ENCODE results near the gene GYG1. TPM values are rescaled to one million over a fixed set of nuclear protein-coding genes. Genes with fewer than 3 reads are reported as not detected.
"Not testable (repeated sequence)": the region's sequence is repeated elsewhere in the genome, so short reads cannot be mapped to it uniquely, and the experiment has no call there.

The GYG1 gene
- total and polyA plus RNA-seq, 2 experiments from 2014 or later, result 26.2 to 57.2 TPM

DNA sequence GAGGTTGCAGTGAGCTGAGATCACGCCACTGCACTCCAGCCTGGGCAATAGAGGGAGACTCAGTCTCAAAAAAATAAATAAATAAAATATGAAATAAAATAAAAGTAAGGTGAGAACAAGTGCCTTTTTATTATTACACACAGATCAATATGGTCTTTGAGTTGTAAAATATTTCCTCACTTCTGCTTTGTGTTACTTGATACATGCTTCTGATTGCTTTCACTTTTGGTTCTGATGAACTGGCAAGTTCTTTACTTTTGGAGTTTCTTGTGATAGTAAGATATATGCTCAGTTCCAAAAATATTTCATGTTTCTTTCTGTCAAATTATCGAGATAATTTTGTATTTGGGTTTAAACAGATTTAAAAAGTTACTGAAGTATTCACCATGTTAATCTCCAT, 16.6 kb upstream of the GYG1 start:
- Histone ChIP-seq H3K27me3 (replicated peaks; ENCODE audit: insufficient read depth) (no peaks in the 10 kb centered on the region), H3K9me3 (ENCODE audit: low read depth) (no peaks in the 10 kb centered on the region), H3F3A (ENCODE audit: insufficient read depth) (no peaks in the 10 kb centered on the region), H3K79me2 (ENCODE audit: insufficient read depth) (no peaks in the 10 kb centered on the region), H3K4me2 (ENCODE audit: unreplicated experiment) (no peak overlapping the region), H3K4me3 (no peak overlapping the region), H3K4me1 (ENCODE audit: insufficient read depth) (no peaks in the 10 kb centered on the region), H3K9ac (no peak overlapping the region), H3K36me3 (ENCODE audit: low read depth) (no peaks in the 10 kb centered on the region), H2AFZ (no peak overlapping the region), H3K27ac (no peak overlapping the region), H3K9me2 (ENCODE audit: insufficient read depth) (no peaks in the 10 kb centered on the region), H4K20me1 (ENCODE audit: insufficient read depth) (no peaks in the 10 kb centered on the region)
- in situ Hi-C loops (cut with MboI), result no loop called here
- TF ChIP-seq EZH2 (IDR thresholded peaks at IDR 0.05; ENCODE audit: insufficient read depth, poor library complexity, severe bottlenecking), result no peak
- no peak for TF ChIP-seq EZH2phosphoT487 (IDR thresholded peaks at IDR 0.05; ENCODE audit: insufficient read depth, low read depth)
- no peak for DNase-seq
- 50 to 57% methylated on average over 2 of the region's 2 CpGs for WGBS, 2 experiments (ENCODE audit: low coverage in 1 of 2, low lambda C conversion rate in 2 of 2, missing lambda C conversion rate in 2 of 2)

- no peaks in the 10 kb centered on the region for H3K4me1 ChIP-seq (ENCODE audit: insufficient read depth)
- no peaks in the 10 kb centered on the region for H3K27me3 ChIP-seq (replicated peaks; ENCODE audit: insufficient read depth)
- 70 to 71% methylated on average over 6 of the region's 6 CpGs for WGBS, 2 experiments (ENCODE audit: low coverage in 1 of 2, low lambda C conversion rate in 2 of 2, missing lambda C conversion rate in 2 of 2)
- no peaks in the 10 kb centered on the region for H3K79me2 ChIP-seq (ENCODE audit: insufficient read depth)
- TF ChIP-seq EZH2phosphoT487 (IDR thresholded peaks at IDR 0.05; ENCODE audit: insufficient read depth, low read depth), result no peak
- TF ChIP-seq EZH2 (IDR thresholded peaks at IDR 0.05; ENCODE audit: insufficient read depth, poor library complexity, severe bottlenecking), result no peak
- H3K27ac ChIP-seq, result no peak overlapping the region
- H3K9me2 ChIP-seq (ENCODE audit: insufficient read depth), result no peaks in the 10 kb centered on the region
- no peak overlapping the region for H2AFZ ChIP-seq
- in situ Hi-C loops (cut with MboI), result no loop called here
- H3F3A ChIP-seq (ENCODE audit: insufficient read depth), result no peaks in the 10 kb centered on the region
- H3K36me3 ChIP-seq (ENCODE audit: low read depth), result no peaks in the 10 kb centered on the region
- no peak for DNase-seq
- no peak overlapping the region for H3K4me2 ChIP-seq (ENCODE audit: unreplicated experiment)
- no peak overlapping the region for H3K4me3 ChIP-seq
- no peaks in the 10 kb centered on the region for H3K9me3 ChIP-seq (ENCODE audit: low read depth)
- no peaks in the 10 kb centered on the region for H4K20me1 ChIP-seq (ENCODE audit: insufficient read depth)
- no peak overlapping the region for H3K9ac ChIP-seq
Observed at GRCh38 chr3:148975248-148975647, 16.1 kb upstream of the GYG1 start.

- H3K79me2 ChIP-seq (ENCODE audit: insufficient read depth), result no peaks in the 10 kb centered on the region
- no peak overlapping the region for H3K9ac ChIP-seq
- H3K27me3 ChIP-seq (replicated peaks; ENCODE audit: insufficient read depth), result no peaks in the 10 kb centered on the region
- WGBS, 2 experiments (ENCODE audit: low coverage in 1 of 2, low lambda C conversion rate in 2 of 2, missing lambda C conversion rate in 2 of 2), result 75 to 79% methylated on average over 6 of the region's 6 CpGs
- in situ Hi-C loops (cut with MboI), result no loop called here
- no peak for DNase-seq
- no peaks in the 10 kb centered on the region for H4K20me1 ChIP-seq (ENCODE audit: insufficient read depth)
- H3K36me3 ChIP-seq (ENCODE audit: low read depth), result no peaks in the 10 kb centered on the region
- TF ChIP-seq EZH2 (IDR thresholded peaks at IDR 0.05; ENCODE audit: insufficient read depth, poor library complexity, severe bottlenecking), result no peak
- TF ChIP-seq EZH2phosphoT487 (IDR thresholded peaks at IDR 0.05; ENCODE audit: insufficient read depth, low read depth), result no peak
- no peaks in the 10 kb centered on the region for H3K9me3 ChIP-seq (ENCODE audit: low read depth)
- no peaks in the 10 kb centered on the region for H3F3A ChIP-seq (ENCODE audit: insufficient read depth)
- H3K9me2 ChIP-seq (ENCODE audit: insufficient read depth), result no peaks in the 10 kb centered on the region
- H2AFZ ChIP-seq, result no peak overlapping the region
- no peak overlapping the region for H3K4me3 ChIP-seq
- H3K27ac ChIP-seq, result no peak overlapping the region
- H3K4me1 ChIP-seq (ENCODE audit: insufficient read depth), result no peaks in the 10 kb centered on the region
- no peak overlapping the region for H3K4me2 ChIP-seq (ENCODE audit: unreplicated experiment)
Observed at GRCh38 chr3:148975696-148976095, 15.6 kb upstream of the GYG1 start.

DNA sequence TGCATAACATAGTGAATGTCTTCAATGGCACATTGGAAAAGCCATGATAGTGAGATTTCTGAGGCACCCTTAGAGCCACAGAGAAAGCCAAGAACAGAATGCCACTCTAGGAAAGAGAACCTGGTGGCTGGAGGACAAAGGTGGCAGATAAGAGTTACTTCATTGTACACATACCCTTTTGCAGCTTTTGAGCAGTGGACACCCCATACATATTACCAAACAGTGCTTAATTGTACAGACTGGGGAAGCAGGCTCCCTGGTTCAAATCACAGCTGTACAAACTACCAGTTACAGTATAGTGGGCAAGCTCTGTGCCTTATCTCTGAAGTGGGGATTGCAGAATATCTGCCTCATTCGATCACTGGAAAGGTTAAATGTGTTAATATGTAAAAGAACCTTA, 10.1 kb upstream of the GYG1 start:
- 0 out of 2 replicates have a peak, but pooled peaks cover 3% of the 10 kb centered on the region for H3K36me3 ChIP-seq (ENCODE audit: low read depth)
- no peak for DNase-seq
- TF ChIP-seq EZH2 (IDR thresholded peaks at IDR 0.05; ENCODE audit: insufficient read depth, poor library complexity, severe bottlenecking), result no peak
- TF ChIP-seq EZH2phosphoT487 (IDR thresholded peaks at IDR 0.05; ENCODE audit: insufficient read depth, low read depth), result no peak

DNA sequence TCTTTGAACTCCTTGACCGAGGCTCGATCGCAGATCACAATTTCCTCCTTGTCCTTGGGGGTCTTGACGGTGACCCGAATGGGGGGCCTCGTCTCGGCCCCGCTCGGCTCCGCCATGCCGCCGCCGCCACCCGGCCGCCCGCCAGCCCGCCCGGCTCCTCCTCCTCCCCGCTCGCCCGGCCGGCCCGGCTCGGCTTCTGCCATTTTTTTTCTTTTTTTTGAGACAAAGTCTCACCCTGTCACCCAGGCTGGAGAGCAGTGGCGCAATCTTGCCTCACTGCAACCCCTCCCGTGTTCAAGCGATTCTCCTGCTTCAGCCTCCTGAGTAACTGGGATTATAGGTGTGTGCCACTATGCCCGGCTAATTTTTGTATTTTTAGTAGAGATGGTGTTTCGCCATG, 3.8 kb upstream of the GYG1 start:
- H2AFZ ChIP-seq; DNase-seq; H3K36me3 ChIP-seq (ENCODE audit: low read depth); H3K4me2 ChIP-seq (ENCODE audit: unreplicated experiment); in situ Hi-C loops (cut with MboI); H3K9ac ChIP-seq; H3K27me3 ChIP-seq (replicated peaks; ENCODE audit: insufficient read depth); H3K4me3 ChIP-seq; H3K27ac ChIP-seq; H3K79me2 ChIP-seq (ENCODE audit: insufficient read depth); H3K9me3 ChIP-seq (ENCODE audit: low read depth); H4K20me1 ChIP-seq (ENCODE audit: insufficient read depth); H3F3A ChIP-seq (ENCODE audit: insufficient read depth); H3K9me2 ChIP-seq (ENCODE audit: insufficient read depth): not testable (repeated sequence)
- H3K4me1 ChIP-seq (ENCODE audit: insufficient read depth), result peaks cover 16% of the 10 kb centered on the region
- WGBS, 2 experiments (ENCODE audit: low coverage in 1 of 2, low lambda C conversion rate in 2 of 2, missing lambda C conversion rate in 2 of 2), result 93 to 95% methylated on average over 9 to 29 of the region's 29 CpGs

More for the DNA sequence above, 10.1 kb upstream of the GYG1 start:
- Histone ChIP-seq H3K79me2 (ENCODE audit: insufficient read depth) (no peaks in the 10 kb centered on the region), H3K27me3 (replicated peaks; ENCODE audit: insufficient read depth) (no peaks in the 10 kb centered on the region), H3K9ac (no peak overlapping the region), H3K4me1 (ENCODE audit: insufficient read depth) (no peaks in the 10 kb centered on the region), H3K4me3 (no peak overlapping the region), H3K27ac (no peak overlapping the region), H3K4me2 (ENCODE audit: unreplicated experiment) (no peak overlapping the region), H3F3A (ENCODE audit: insufficient read depth) (no peaks in the 10 kb centered on the region), H4K20me1 (ENCODE audit: insufficient read depth) (no peaks in the 10 kb centered on the region), H2AFZ (no peak overlapping the region), H3K9me3 (ENCODE audit: low read depth) (no peaks in the 10 kb centered on the region), H3K9me2 (ENCODE audit: insufficient read depth) (no peaks in the 10 kb centered on the region)
- 75 to 88% methylated on average over 1 of the region's 1 CpG for WGBS, 2 experiments (ENCODE audit: low coverage in 1 of 2, low lambda C conversion rate in 2 of 2, missing lambda C conversion rate in 2 of 2)
- in situ Hi-C loops (cut with MboI), result no loop called here

Measured in GM23248 (cell line).